Esophagus muscularis mucosa (tissue), 3 donors: ENCODE results near the gene PNO1.

Experiments used
- CTCF ChIP-seq, 3 experiments: fragments of 200-600 bp in 2 of 3; fragments of 450-650 bp in 1 of 3; sonication (generic) in 2 of 3; IDR thresholded peaks; one replicate each; pipeline ENCODE4 v1.5.1; 2017 to 2019; ENCODE audit warnings: antibody characterized with exemption in 3 of 3, mild to moderate bottlenecking in 2 of 3, moderate library complexity in 1 of 3
- POLR2A ChIP-seq: fragments of 450-650 bp; IDR thresholded peaks from one replicate; pipeline ENCODE4 v1.6.1; 2017; ENCODE audit warnings: antibody characterized with exemption, moderate library complexity, mild to moderate bottlenecking, low read depth
- POLR2AphosphoS5 ChIP-seq, 2 donors: sonication (generic); formaldehyde crosslinking; IDR thresholded peaks; one replicate each; pipeline ENCODE4 v1.6.1; 2017; ENCODE audit warnings: antibody characterized with exemption in 2 of 2

GRCh38 chr2:68135448-68136320 lies 22.0 kb upstream of the PNO1 start:
- TF ChIP-seq POLR2A (no peak), CTCF (IDR thresholded peaks at IDR 0.05) (no peak), POLR2AphosphoS5 (IDR thresholded peaks at IDR 0.05) (no peak)
